HCT116 (cell line): Measurements from ENCODE around the gene KHK. TPM values are rescaled to one million over a fixed set of nuclear protein-coding genes. Genes with fewer than 3 reads are reported as not detected.

Experiments used
- ATAC-seq: fragments of 200-7000 bp; cut with Tn5 transposase; 2 replicates; pipeline ENCODE4 v1.9.1; 2020; ENCODE audit warnings: mild to moderate bottlenecking, moderate library complexity
- BruUV-seq: library from RNA; stranded (reverse); fragments of 400-500 nt; replicated peaks from 2 replicates; lab custom pipeline; 2021; lab: Mats Ljungman, UMichigan
- CTCF ChIA-PET: fragments of 300-600 bp; sonication (Branson Sonifier 250); formaldehyde crosslinking; loops from one replicate; lab custom pipeline; 2021; ENCODE audit warnings: antibody characterized with exemption; lab: Charles Lee
- POLR2A ChIA-PET: fragments of 300-600, 350-600 bp; sonication (Branson Sonifier 250); formaldehyde crosslinking; loops from one replicate; lab custom pipeline; 2021; ENCODE audit warnings: antibody characterized with exemption; lab: Charles Lee
- RAD21 ChIA-PET, 2 experiments: fragments of 300-600 bp; sonication (Branson Sonifier 250); formaldehyde crosslinking; loops; one replicate each; lab custom pipeline; 2023; ENCODE audit warnings: low total read pairs in 2 of 2; ENCODE audit not compliant: uncharacterized antibody in 2 of 2, unreplicated experiment in 2 of 2, low non-redundant PET in 1 of 2; lab: Charles Lee
- DNase-seq: peaks from one replicate; pipeline ENCODE4 v3.0.0-alpha.2; 2010; ENCODE audit warnings: low read depth, low spot score
- H2AFZ ChIP-seq: fragments of 200-600 bp; shearing (Covaris generic), sonication (generic); 2 replicates; pipeline ENCODE4 v1.6.1; 2017; ENCODE audit warnings: low read depth, mixed run types, mixed read lengths, antibody characterized with exemption, low read length; ENCODE audit not compliant: poor library complexity, severe bottlenecking
- H3K27ac ChIP-seq: 2 replicates; pipeline ENCODE4 v1.5.1; 2012; ENCODE audit warnings: low read depth, low read length
- H3K27me3 ChIP-seq: fragments of 200-600 bp; sonication (generic); 2 replicates; pipeline ENCODE4 v1.6.1; 2016; ENCODE audit warnings: mixed run types, low read length, mixed read lengths; ENCODE audit not compliant: insufficient read depth
- H3K36me3 ChIP-seq, 2 experiments: fragments of 200-500 bp in 1 of 2; fragments of 200-600 bp in 1 of 2; sonication (Bioruptor generic) in 1 of 2; sonication (generic) in 1 of 2; 2 replicates each; pipeline versions ENCODE4 v1.5.1 to v1.6.1; 2014 to 2016; ENCODE audit warnings: low read length in 2 of 2, inconsistent platforms in 1 of 2, mixed read lengths in 1 of 2, mixed run types in 1 of 2; ENCODE audit not compliant: insufficient read depth in 2 of 2, control insufficient read depth in 1 of 2
- H3K4me1 ChIP-seq, 2 experiments: fragments of 200-600 bp in 1 of 2; sonication (generic) in 1 of 2; 2 replicates each; pipeline versions ENCODE4 v1.5.1 to v1.6.1; 2012 to 2017; ENCODE audit warnings: low read length in 2 of 2, inconsistent platforms in 1 of 2, mild to moderate bottlenecking in 1 of 2, mixed read lengths in 1 of 2, mixed run types in 1 of 2, moderate library complexity in 1 of 2; ENCODE audit not compliant: insufficient read depth in 2 of 2, control insufficient read depth in 1 of 2
- H3K4me2 ChIP-seq: fragments of 200-600 bp; sonication (generic); 2 replicates; pipeline ENCODE4 v1.6.1; 2017; ENCODE audit warnings: mixed run types, low read length, mixed read lengths
- H3K4me3 ChIP-seq, 2 experiments: fragments of 200-600 bp in 1 of 2; sonication (generic) in 1 of 2; replicated peaks in 1 of 2; 2 replicates each; pipeline ENCODE4 v1.5.1; 2011 to 2016; ENCODE audit warnings: low read length in 2 of 2, control low read depth in 1 of 2, low read depth in 1 of 2, mild to moderate bottlenecking in 1 of 2, mixed read lengths in 1 of 2, mixed run types in 1 of 2
- H3K79me2 ChIP-seq: fragments of 200-600 bp; sonication (generic); 2 replicates; pipeline ENCODE4 v1.6.1; 2017; ENCODE audit warnings: mild to moderate bottlenecking, mixed run types, low read length, moderate library complexity, mixed read lengths; ENCODE audit not compliant: insufficient read depth
- H3K9ac ChIP-seq: fragments of 200-600 bp; sonication (generic); 2 replicates; pipeline ENCODE4 v1.6.1; 2016; ENCODE audit warnings: low read length, mixed read lengths
- H3K9me2 ChIP-seq: fragments of 200-600 bp; sonication (generic), shearing (Covaris generic); 2 replicates; pipeline ENCODE4 v1.6.1; 2017; ENCODE audit warnings: mixed run types, mild to moderate bottlenecking, moderate library complexity; ENCODE audit not compliant: insufficient read depth
- H3K9me3 ChIP-seq, 2 experiments: fragments of 200-500 bp in 1 of 2; fragments of 200-600 bp in 1 of 2; sonication (Bioruptor generic) in 1 of 2; sonication (generic) in 1 of 2; 2 replicates each; pipeline ENCODE4 v1.6.1; 2014 to 2017; ENCODE audit warnings: low read length in 2 of 2, mixed read lengths in 2 of 2, inconsistent platforms in 1 of 2, low read depth in 1 of 2, mild to moderate bottlenecking in 1 of 2, mixed run types in 1 of 2, moderate library complexity in 1 of 2; ENCODE audit not compliant: control insufficient read depth in 1 of 2, insufficient read depth in 1 of 2
- H4K20me1 ChIP-seq: fragments of 200-600 bp; sonication (generic), shearing (Covaris generic); 2 replicates; pipeline ENCODE4 v1.6.1; 2017; ENCODE audit warnings: mixed run types, mild to moderate bottlenecking, moderate library complexity; ENCODE audit not compliant: insufficient read depth
- ATF3 ChIP-seq: IDR thresholded peaks from 2 replicates; pipeline ENCODE4 v1.6.1; 2012
- CEBPB ChIP-seq: IDR thresholded peaks from 2 replicates; pipeline ENCODE4 v1.6.1; 2012; ENCODE audit warnings: low read depth
- EGR1 ChIP-seq: IDR thresholded peaks from 2 replicates; pipeline ENCODE4 v1.6.1; 2012; ENCODE audit warnings: low read depth
- EZH2 ChIP-seq: fragments of 200-600 bp; sonication (generic); IDR thresholded peaks from 2 replicates; pipeline ENCODE4 v1.6.1; 2017; ENCODE audit warnings: antibody characterized with exemption, mixed run types
- FOSL1 ChIP-seq: IDR thresholded peaks from 2 replicates; pipeline ENCODE4 v1.6.1; 2012; ENCODE audit warnings: low read depth
- JUND ChIP-seq: IDR thresholded peaks from 2 replicates; pipeline ENCODE4 v1.6.1; 2012
- MAX ChIP-seq: IDR thresholded peaks from 2 replicates; pipeline ENCODE4 v1.6.1; 2012
- POLR2A ChIP-seq: IDR thresholded peaks from 2 replicates; pipeline ENCODE4 v1.7.0; 2011; ENCODE audit warnings: borderline replicate concordance; ENCODE audit not compliant: insufficient read depth, insufficient read length; ENCODE audit errors: extremely low read depth
- POLR2AphosphoS5 ChIP-seq: IDR thresholded peaks from 2 replicates; pipeline ENCODE4 v1.6.1; 2011; ENCODE audit warnings: mild to moderate bottlenecking, low read depth, low read length, moderate library complexity
- SIN3A ChIP-seq: IDR thresholded peaks from 2 replicates; pipeline ENCODE4 v1.6.1; 2012; ENCODE audit warnings: low read depth
- SP1 ChIP-seq: IDR thresholded peaks from 2 replicates; pipeline ENCODE4 v1.6.1; 2012; ENCODE audit warnings: low read depth
- SRF ChIP-seq: IDR thresholded peaks from 2 replicates; pipeline ENCODE4 v1.6.1; 2012; ENCODE audit warnings: low read depth
- TCF7L2 ChIP-seq: IDR thresholded peaks from 2 replicates; pipeline ENCODE4 v1.7.0; 2011; ENCODE audit warnings: borderline replicate concordance, inconsistent platforms; ENCODE audit not compliant: insufficient read depth, insufficient read length; ENCODE audit errors: extremely low read depth
- ZBTB33 ChIP-seq: IDR thresholded peaks from 2 replicates; pipeline ENCODE4 v1.6.1; 2011; ENCODE audit warnings: mild to moderate bottlenecking, low read length, moderate library complexity; ENCODE audit not compliant: insufficient replicate concordance; ENCODE audit errors: extremely low read depth
- ZFX ChIP-seq: fragments of 450-650 bp; IDR thresholded peaks from 2 replicates; pipeline ENCODE4 v1.6.1; 2017
- ZNF274 ChIP-seq: fragments of 200-500 bp; sonication (Bioruptor generic); IDR thresholded peaks from 2 replicates; pipeline ENCODE4 v1.6.1; 2014; ENCODE audit warnings: mild to moderate bottlenecking, low read depth, low read length, inconsistent platforms
- intact Hi-C: fragments of 100-400 bp; cut with micrococcal nuclease; formaldehyde crosslinking; loops from 2 replicates; pipeline ENCODE4 v1.10.0; 2022
- total RNA-seq: library from RNA; stranded (reverse); gene quantifications from one replicate; pipeline ENCODE4 v1.2.1, GENCODE V29; 2021; ENCODE audit not compliant: unreplicated experiment
- TF ChIP-seq, protein P1 (sequence below): IDR thresholded peaks from 2 replicates; pipeline ENCODE4 v1.6.1; 2012; ENCODE audit warnings: low read depth
- TF ChIP-seq, protein P2 (sequence below), 3 experiments: fragments of 200-600 bp in 1 of 3; sonication (generic) in 1 of 3; IDR thresholded peaks in 2 of 3; conservative IDR thresholded peaks in 1 of 3; 2 replicates each; pipeline ENCODE4 v1.5.1; 2012 to 2017; ENCODE audit warnings: low read depth in 2 of 3, low read length in 2 of 3, antibody characterized with exemption in 1 of 3, borderline replicate concordance in 1 of 3, control low read depth in 1 of 3, mild to moderate bottlenecking in 1 of 3, mixed read lengths in 1 of 3, mixed run types in 1 of 3, moderate library complexity in 1 of 3; ENCODE audit not compliant: insufficient read depth in 1 of 3

The KHK gene
- total RNA-seq, 1 experiment from 2014 or later: 6.7 TPM

DNA sequence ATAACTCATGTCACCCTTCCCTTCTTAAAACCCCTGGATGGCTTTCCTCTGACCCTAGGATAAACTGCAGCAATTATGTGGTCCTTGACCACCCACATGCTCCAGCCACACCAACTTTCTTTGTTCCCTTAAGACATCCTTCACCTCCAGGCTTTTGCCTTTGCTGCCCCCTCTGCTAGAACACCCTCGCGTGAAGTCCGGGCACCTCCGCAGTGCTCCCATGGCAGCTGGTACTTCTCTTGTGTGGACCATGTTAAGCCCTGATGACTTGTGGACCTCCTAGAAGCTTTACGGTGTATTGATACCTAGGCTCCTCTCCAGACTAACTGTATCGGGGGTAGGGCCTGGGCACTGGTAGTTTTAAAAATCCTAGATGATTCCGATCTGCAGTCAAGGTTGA is 36.2 kb downstream of the KHK start:
- no TSS peak for BruUV-seq
- DNase-seq: no peak
- Histone ChIP-seq H3K9me3 (no peaks in the 10 kb centered on the region), H4K20me1 (no peaks in the 10 kb centered on the region), H3K4me2 (no peak overlapping the region), H3K27me3 (no peaks in the 10 kb centered on the region), H3K36me3 (no peaks in the 10 kb centered on the region), H3K79me2 (no peaks in the 10 kb centered on the region), H3K9me2 (no peaks in the 10 kb centered on the region), H3K4me1 (peaks cover 0 to 12% of the 10 kb centered on the region in 2 experiments; a peak in 2 of 4 replicates), H3K9ac (no peak overlapping the region), H2AFZ (no peak overlapping the region), H3K4me3 (no peak overlapping the region), H3K27ac (no peak overlapping the region)
- ChIA-PET RAD21 (no interaction called here), POLR2A (no interaction called here), CTCF (no interaction called here)
- intact Hi-C loops: no loop called here
- TF ChIP-seq EZH2: no peak
- TF ChIP-seq SRF: no peak
- no peak for TF ChIP-seq EGR1
- TF ChIP-seq ZFX: no peak
- TF ChIP-seq POLR2AphosphoS5: no peak
- no peak for TF ChIP-seq MAX
- TF ChIP-seq, protein P1, sequence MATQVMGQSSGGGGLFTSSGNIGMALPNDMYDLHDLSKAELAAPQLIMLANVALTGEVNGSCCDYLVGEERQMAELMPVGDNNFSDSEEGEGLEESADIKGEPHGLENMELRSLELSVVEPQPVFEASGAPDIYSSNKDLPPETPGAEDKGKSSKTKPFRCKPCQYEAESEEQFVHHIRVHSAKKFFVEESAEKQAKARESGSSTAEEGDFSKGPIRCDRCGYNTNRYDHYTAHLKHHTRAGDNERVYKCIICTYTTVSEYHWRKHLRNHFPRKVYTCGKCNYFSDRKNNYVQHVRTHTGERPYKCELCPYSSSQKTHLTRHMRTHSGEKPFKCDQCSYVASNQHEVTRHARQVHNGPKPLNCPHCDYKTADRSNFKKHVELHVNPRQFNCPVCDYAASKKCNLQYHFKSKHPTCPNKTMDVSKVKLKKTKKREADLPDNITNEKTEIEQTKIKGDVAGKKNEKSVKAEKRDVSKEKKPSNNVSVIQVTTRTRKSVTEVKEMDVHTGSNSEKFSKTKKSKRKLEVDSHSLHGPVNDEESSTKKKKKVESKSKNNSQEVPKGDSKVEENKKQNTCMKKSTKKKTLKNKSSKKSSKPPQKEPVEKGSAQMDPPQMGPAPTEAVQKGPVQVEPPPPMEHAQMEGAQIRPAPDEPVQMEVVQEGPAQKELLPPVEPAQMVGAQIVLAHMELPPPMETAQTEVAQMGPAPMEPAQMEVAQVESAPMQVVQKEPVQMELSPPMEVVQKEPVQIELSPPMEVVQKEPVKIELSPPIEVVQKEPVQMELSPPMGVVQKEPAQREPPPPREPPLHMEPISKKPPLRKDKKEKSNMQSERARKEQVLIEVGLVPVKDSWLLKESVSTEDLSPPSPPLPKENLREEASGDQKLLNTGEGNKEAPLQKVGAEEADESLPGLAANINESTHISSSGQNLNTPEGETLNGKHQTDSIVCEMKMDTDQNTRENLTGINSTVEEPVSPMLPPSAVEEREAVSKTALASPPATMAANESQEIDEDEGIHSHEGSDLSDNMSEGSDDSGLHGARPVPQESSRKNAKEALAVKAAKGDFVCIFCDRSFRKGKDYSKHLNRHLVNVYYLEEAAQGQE: no peak
- TF ChIP-seq CEBPB: no peak
- no peak for TF ChIP-seq FOSL1
- no peak for TF ChIP-seq ATF3
- TF ChIP-seq POLR2A: no peak
- no peak for TF ChIP-seq ZNF274
- TF ChIP-seq, protein P2, sequence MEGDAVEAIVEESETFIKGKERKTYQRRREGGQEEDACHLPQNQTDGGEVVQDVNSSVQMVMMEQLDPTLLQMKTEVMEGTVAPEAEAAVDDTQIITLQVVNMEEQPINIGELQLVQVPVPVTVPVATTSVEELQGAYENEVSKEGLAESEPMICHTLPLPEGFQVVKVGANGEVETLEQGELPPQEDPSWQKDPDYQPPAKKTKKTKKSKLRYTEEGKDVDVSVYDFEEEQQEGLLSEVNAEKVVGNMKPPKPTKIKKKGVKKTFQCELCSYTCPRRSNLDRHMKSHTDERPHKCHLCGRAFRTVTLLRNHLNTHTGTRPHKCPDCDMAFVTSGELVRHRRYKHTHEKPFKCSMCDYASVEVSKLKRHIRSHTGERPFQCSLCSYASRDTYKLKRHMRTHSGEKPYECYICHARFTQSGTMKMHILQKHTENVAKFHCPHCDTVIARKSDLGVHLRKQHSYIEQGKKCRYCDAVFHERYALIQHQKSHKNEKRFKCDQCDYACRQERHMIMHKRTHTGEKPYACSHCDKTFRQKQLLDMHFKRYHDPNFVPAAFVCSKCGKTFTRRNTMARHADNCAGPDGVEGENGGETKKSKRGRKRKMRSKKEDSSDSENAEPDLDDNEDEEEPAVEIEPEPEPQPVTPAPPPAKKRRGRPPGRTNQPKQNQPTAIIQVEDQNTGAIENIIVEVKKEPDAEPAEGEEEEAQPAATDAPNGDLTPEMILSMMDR (IDR thresholded peaks at IDR 0.05 in 2 of 3, conservative IDR thresholded peaks at IDR 0.05 in 1 of 3; ENCODE audit: borderline replicate concordance in 1 of 3, insufficient read depth in 1 of 3, low read depth in 2 of 3, low read length in 2 of 3): no peak
- TF ChIP-seq ZBTB33: no peak
- no peak for TF ChIP-seq SIN3A
- no peak for TF ChIP-seq JUND
- TF ChIP-seq TCF7L2: no peak
- TF ChIP-seq SP1: no peak
- ATAC-seq: no peak
